A549 treated with Mapracorat at 1 μM for 4 hours (cell line): ENCODE data around the gene ACTL9. TPM values are rescaled to one million over a fixed set of nuclear protein-coding genes. Genes with fewer than 3 reads are reported as not detected.

Experiments
- total RNA-seq: library from RNA; stranded (reverse); fragments of 200-300 nt; extraction: Qiagen RNA extraction; gene quantifications from 5 replicates; pipeline ENCODE4 v1.2.3, GENCODE V29; 2022

The ACTL9 gene, protein sequence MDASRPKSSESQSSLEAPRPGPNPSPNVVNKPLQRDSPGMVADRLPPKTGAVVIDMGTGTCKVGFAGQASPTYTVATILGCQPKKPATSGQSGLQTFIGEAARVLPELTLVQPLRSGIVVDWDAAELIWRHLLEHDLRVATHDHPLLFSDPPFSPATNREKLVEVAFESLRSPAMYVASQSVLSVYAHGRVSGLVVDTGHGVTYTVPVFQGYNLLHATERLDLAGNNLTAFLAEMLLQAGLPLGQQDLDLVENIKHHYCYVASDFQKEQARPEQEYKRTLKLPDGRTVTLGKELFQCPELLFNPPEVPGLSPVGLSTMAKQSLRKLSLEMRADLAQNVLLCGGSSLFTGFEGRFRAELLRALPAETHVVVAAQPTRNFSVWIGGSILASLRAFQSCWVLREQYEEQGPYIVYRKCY
- total RNA-seq: not detected in 5 replicates

DNA sequence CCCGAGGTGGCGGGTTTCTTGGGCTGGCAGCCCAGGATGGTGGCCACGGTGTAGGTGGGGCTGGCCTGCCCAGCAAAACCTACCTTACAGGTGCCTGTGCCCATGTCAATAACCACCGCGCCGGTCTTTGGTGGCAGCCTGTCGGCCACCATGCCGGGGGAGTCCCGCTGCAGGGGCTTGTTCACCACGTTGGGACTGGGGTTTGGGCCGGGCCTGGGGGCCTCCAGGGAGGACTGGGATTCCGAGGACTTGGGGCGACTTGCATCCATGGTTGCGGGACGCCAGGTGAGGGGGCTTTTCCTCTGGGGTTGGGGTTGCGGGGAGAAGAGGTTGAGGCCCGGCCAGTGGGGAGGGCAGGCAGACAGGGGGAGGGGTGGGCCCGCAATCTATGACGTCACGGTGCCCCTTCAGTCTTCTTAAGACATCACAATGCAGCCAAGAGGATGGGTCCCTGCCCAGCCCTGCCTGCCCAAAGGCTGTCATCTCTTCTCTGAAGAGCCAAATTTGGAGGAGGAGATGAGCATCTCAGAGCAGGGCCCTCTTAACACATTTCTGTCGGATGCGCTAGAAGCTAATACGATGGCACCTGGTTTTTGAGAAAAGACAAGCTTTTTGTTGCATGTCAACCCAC, at the start of gene ACTL9:
ACTL9 (minus strand) TSS at position 363 of the 631 bp plus-strand sequence; CDS start at position 269, 94 bp downstream.

DNA sequence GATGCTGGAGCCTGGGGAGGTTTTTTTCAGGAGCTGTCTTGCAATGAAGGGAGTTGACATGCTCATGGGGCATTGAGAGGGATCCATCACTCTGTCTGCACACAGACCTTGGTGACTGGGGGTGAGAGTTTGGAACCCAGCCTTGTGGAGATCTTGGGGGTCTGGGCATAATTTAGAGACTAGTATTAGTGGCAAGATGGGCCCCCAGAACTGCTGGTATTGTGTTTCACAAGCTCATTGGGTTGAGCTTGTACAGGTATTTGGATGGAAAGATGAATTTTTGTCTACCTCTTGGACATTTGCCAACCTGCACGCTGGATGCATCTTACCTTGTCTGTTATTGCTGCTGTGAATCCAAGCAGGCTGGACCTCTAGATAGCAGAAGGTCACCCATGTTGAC, 22.7 kb upstream of the ACTL9 start, which contains the start of gene OR2Z1:
OR2Z1 (plus strand) TSS at position 301 of the 400 bp plus-strand sequence. CDS start 9,395 bp downstream, outside the sequence.

Other genes starting within 250 kb of the ACTL9 start
- 0.12 to 0.25 TPM (median 0.17 TPM) in 4 of 5 replicates, not detected in the other for gene PRAM1, start 196.2 kb downstream of the ACTL9 start, total RNA-seq
- gene ZNF414, start 184.6 kb downstream of the ACTL9 start, total RNA-seq: 16.7 to 18.6 TPM (median 17.0 TPM) in 5 replicates
- 0.16 to 0.48 TPM (median 0.24 TPM) in 5 replicates for gene MYO1F, start 121.4 kb downstream of the ACTL9 start, total RNA-seq
- 8.4 to 14.6 TPM (median 12.2 TPM) in 5 replicates for gene ADAMTS10, start 88.1 kb downstream of the ACTL9 start, total RNA-seq
- not detected in 5 replicates for gene NFILZ, start 68.2 kb downstream of the ACTL9 start, total RNA-seq
- gene OR2Z1, start 22.8 kb upstream of the ACTL9 start, total RNA-seq: not detected in 5 replicates
- gene ZNF558, start 133.5 kb upstream of the ACTL9 start, total RNA-seq: 5.0 to 6.8 TPM (median 6.2 TPM) in 5 replicates
- gene MBD3L1, start 133.6 kb upstream of the ACTL9 start, total RNA-seq: not detected in 5 replicates